Left lung (tissue), 10 donors: ENCODE data around the gene WDR44. TPM values are rescaled to one million over a fixed set of nuclear protein-coding genes. Genes with fewer than 3 reads are reported as not detected.

ENCODE experiments used
- ATAC-seq: fragments of 200-7000 bp; cut with Tn5 transposase; one replicate; pipeline ENCODE4 v1.9.1; 2020; ENCODE audit warnings: moderate library complexity
- DNase-seq, 4 donors: peaks; one replicate each; pipeline ENCODE4 v3.0.0-alpha.2; 2013 to 2020
- H3K27ac ChIP-seq, 2 donors: fragments of 200-600 bp; sonication (generic) in 1 of 2; one replicate each; pipeline versions ENCODE4 v1.5.0 to v1.8.0; 2020 to 2021
- H3K27me3 ChIP-seq, 2 donors: fragments of 200-600 bp; sonication (generic) in 1 of 2; one replicate each; pipeline versions ENCODE4 v1.5.0 to v1.8.0; 2020 to 2021
- H3K36me3 ChIP-seq, 2 donors: fragments of 200-600 bp; sonication (generic) in 1 of 2; one replicate each; pipeline versions ENCODE4 v1.5.0 to v1.8.0; 2020 to 2021
- H3K4me1 ChIP-seq, 2 donors: fragments of 200-600 bp; one replicate each; pipeline ENCODE4 v1.8.0; 2021
- H3K4me3 ChIP-seq, 2 donors: fragments of 200-600 bp; sonication (generic) in 1 of 2; one replicate each; pipeline versions ENCODE4 v1.5.0 to v1.8.0; 2020 to 2021; ENCODE audit warnings: mild to moderate bottlenecking in 1 of 2
- H3K9me3 ChIP-seq, 2 donors: fragments of 200-600 bp; sonication (generic) in 1 of 2; one replicate each; pipeline versions ENCODE4 v1.5.0 to v1.8.0; 2020 to 2021
- intact Hi-C, 2 donors: fragments of 100-400 bp; cut with DNase I; formaldehyde crosslinking; loops; one replicate each; pipeline versions ENCODE4 v1.11.2 to v1.14.2; 2022
- polyA plus RNA-seq, 6 donors: library from polyadenylated mRNA; unstranded; fragments of 120-200 nt; gene quantifications; one replicate each; pipeline ENCODE4 v1.2.1, GENCODE V29; 2013; ENCODE audit not compliant: insufficient read length in 6 of 6
- total RNA-seq, 2 donors: library from RNA; stranded (reverse); fragmentation: NEBNext Ultra II Directional; extraction: Animal tissue kit (Norgen Biotek cat#: 25700); gene quantifications; one replicate each; pipeline ENCODE4 v1.2.1, GENCODE V29; 2021
- TF ChIP-seq, protein P1 (sequence below), 2 donors: fragments of 200-600 bp; sonication (generic) in 1 of 2; IDR thresholded peaks; one replicate each; pipeline versions ENCODE4 v1.5.0 to v1.8.0; 2021; ENCODE audit warnings: antibody characterized with exemption in 2 of 2
- donor health status: DM: no; HTN: yes; CAD: no.
- donor health status: DM: no; HTN: no; CAD: no.

Gene WDR44
- total and polyA plus RNA-seq, 8 donors, result 12.0 to 16.3 (median 13.4) TPM

GRCh38 chrX:118346258-118347094 lies 570 bp downstream of the WDR44 start:
- H3K4me3 ChIP-seq, result peak overlapping the region; percentile 48 to 62
- ATAC-seq, result peak; percentile 48
- peaks cover 0 to 27% of the 10 kb centered on the region in 2 donors for H3K4me1 ChIP-seq
- H3K27me3 ChIP-seq, result no peaks in the 10 kb centered on the region
- TF ChIP-seq, protein P1, sequence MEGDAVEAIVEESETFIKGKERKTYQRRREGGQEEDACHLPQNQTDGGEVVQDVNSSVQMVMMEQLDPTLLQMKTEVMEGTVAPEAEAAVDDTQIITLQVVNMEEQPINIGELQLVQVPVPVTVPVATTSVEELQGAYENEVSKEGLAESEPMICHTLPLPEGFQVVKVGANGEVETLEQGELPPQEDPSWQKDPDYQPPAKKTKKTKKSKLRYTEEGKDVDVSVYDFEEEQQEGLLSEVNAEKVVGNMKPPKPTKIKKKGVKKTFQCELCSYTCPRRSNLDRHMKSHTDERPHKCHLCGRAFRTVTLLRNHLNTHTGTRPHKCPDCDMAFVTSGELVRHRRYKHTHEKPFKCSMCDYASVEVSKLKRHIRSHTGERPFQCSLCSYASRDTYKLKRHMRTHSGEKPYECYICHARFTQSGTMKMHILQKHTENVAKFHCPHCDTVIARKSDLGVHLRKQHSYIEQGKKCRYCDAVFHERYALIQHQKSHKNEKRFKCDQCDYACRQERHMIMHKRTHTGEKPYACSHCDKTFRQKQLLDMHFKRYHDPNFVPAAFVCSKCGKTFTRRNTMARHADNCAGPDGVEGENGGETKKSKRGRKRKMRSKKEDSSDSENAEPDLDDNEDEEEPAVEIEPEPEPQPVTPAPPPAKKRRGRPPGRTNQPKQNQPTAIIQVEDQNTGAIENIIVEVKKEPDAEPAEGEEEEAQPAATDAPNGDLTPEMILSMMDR (IDR thresholded peaks at IDR 0.05), result no peak
- no peaks in the 10 kb centered on the region for H3K36me3 ChIP-seq
- DNase-seq, result peak; percentile 12 to 87 (median 28)
- H3K9me3 ChIP-seq, result no peaks in the 10 kb centered on the region
- H3K27ac ChIP-seq, result peak overlapping the region; percentile 93 to 96
- intact Hi-C loops, result no loop called here

GRCh38 chrX:118347131-118347530 lies 1.2 kb downstream of the WDR44 start:
- Histone ChIP-seq H3K27me3 (no peaks in the 10 kb centered on the region), H3K27ac (peak overlapping the region; percentile 93 to 96), H3K4me1 (peaks cover 0 to 27% of the 10 kb centered on the region in 2 donors), H3K4me3 (peak overlapping the region; percentile 48 to 62), H3K9me3 (no peaks in the 10 kb centered on the region), H3K36me3 (no peaks in the 10 kb centered on the region)
- peak; percentile 16 for ATAC-seq
- TF ChIP-seq, protein P1 (IDR thresholded peaks at IDR 0.05), result no peak
- intact Hi-C loops, result no loop called here
- peak in 2 of 4 donors; percentile 5 to 6 for DNase-seq

GRCh38 chrX:118347736-118348135 lies 1.8 kb downstream of the WDR44 start:
- intact Hi-C loops, result no loop called here
- peaks cover 0 to 27% of the 10 kb centered on the region in 2 donors for H3K4me1 ChIP-seq
- DNase-seq, result no peak
- H3K4me3 ChIP-seq, result peak overlapping the region; percentile 48 to 62
- no peaks in the 10 kb centered on the region for H3K9me3 ChIP-seq
- H3K27me3 ChIP-seq, result no peaks in the 10 kb centered on the region
- H3K27ac ChIP-seq, result peak overlapping the region in 1 of 2 donors; percentile 96
- ATAC-seq, result no peak
- no peaks in the 10 kb centered on the region for H3K36me3 ChIP-seq
- TF ChIP-seq, protein P1 (IDR thresholded peaks at IDR 0.05), result no peak

- H3K4me1 ChIP-seq, result peaks cover 0 to 27% of the 10 kb centered on the region in 2 donors
Observed at GRCh38 chrX:118348186-118348810, 2.4 kb downstream of the WDR44 start.

More at GRCh38 chrX:118348186-118348810, 2.4 kb downstream of the WDR44 start:
- Histone ChIP-seq H3K27ac (no peak overlapping the region), H3K36me3 (no peaks in the 10 kb centered on the region), H3K27me3 (no peaks in the 10 kb centered on the region), H3K9me3 (no peaks in the 10 kb centered on the region), H3K4me3 (peak overlapping the region in 1 of 2 donors; percentile 62)
- no peak for DNase-seq
- ATAC-seq, result no peak
- TF ChIP-seq, protein P1 (IDR thresholded peaks at IDR 0.05), result no peak
- intact Hi-C loops, result no loop called here
